ENCODE results near the gene CDC42SE2. TPM values are rescaled to one million over a fixed set of nuclear protein-coding genes. Genes with fewer than 3 reads are reported as not detected.

CDC42SE2 gene
- total RNA-seq, 2 donors from 2014 or later, result 51.0 to 63.5 TPM

DNA sequence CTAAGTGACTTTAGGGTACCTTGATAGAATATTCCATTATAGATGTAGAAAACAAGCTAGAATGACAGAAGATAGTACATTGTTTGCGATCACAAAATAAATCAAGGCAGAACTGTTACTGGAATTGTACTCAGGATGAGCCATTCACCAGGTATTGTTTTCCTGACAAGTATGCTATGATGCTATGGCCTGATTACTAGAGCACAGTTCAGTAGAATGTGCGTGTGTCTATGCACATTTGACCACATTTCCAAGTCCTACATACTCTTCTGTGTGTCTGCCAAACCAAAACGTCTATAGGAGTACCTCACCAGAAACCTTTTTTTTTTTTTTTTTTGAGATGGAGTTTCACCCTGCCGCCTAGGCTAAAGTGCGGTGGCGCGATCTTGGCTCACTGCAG is 43.3 kb upstream of the CDC42SE2 start:
- WGBS, result 91% methylated on average over 7 of the region's 7 CpGs
- Histone ChIP-seq H3K9me3 (no peaks in the 10 kb centered on the region), H3K27ac (no peak overlapping the region), H3K4me3 (no peak overlapping the region), H3K36me3 (no peaks in the 10 kb centered on the region), H3K4me1 (replicated peaks) (no peaks in the 10 kb centered on the region), H3K27me3 (replicated peaks; ENCODE audit: insufficient read depth) (no peaks in the 10 kb centered on the region)
- TF ChIP-seq, protein P1, sequence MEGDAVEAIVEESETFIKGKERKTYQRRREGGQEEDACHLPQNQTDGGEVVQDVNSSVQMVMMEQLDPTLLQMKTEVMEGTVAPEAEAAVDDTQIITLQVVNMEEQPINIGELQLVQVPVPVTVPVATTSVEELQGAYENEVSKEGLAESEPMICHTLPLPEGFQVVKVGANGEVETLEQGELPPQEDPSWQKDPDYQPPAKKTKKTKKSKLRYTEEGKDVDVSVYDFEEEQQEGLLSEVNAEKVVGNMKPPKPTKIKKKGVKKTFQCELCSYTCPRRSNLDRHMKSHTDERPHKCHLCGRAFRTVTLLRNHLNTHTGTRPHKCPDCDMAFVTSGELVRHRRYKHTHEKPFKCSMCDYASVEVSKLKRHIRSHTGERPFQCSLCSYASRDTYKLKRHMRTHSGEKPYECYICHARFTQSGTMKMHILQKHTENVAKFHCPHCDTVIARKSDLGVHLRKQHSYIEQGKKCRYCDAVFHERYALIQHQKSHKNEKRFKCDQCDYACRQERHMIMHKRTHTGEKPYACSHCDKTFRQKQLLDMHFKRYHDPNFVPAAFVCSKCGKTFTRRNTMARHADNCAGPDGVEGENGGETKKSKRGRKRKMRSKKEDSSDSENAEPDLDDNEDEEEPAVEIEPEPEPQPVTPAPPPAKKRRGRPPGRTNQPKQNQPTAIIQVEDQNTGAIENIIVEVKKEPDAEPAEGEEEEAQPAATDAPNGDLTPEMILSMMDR (IDR thresholded peaks at IDR 0.05), result no peak
- TF ChIP-seq POLR2AphosphoS5 (IDR thresholded peaks at IDR 0.05) (no peak), POLR2A (IDR thresholded peaks at IDR 0.05) (no peak)
- DNase-seq (ENCODE audit: low spot score), result no peak
- intact Hi-C loops (cut with DNase I), result no loop called here

DNA sequence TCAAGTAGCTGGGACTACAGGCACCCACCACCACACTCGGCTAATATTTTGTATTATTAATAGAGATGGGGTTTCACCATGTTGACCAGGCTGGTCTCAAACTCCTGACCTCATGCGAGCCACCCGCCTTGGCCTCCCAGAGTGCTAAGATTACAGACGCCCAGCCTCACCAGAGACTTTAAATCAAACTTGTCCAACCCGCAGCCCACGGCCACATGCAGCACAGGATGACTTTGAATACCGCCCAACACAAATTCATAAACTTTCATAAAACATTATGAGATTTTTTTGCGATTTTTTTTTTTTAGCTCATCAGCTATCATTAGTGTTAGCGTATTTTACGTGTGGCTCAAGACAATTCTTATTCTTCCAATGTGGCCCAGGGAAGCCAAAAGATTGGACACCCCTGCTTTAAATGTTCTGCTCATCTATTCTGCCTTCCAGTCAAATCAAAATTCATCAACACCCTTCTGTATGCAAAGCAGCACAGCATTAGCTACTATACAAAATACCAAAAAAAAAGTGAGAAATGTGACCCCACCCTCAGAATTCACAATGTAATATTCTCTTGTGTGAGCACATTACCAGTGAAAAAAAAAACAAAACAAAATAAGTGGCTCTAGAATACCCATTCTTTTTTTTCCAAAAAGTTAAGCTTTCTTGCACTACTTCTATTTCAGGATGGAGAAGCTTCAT is 42.7 kb upstream of the CDC42SE2 start:
- no peaks in the 10 kb centered on the region for H3K9me3 ChIP-seq
- intact Hi-C loops (cut with DNase I), result no loop called here
- H3K27ac ChIP-seq, result no peak overlapping the region
- no peak overlapping the region for H3K4me3 ChIP-seq
- H3K36me3 ChIP-seq, result no peaks in the 10 kb centered on the region
- TF ChIP-seq POLR2A (IDR thresholded peaks at IDR 0.05) (no peak), POLR2AphosphoS5 (IDR thresholded peaks at IDR 0.05) (no peak)
- TF ChIP-seq, protein P1 (IDR thresholded peaks at IDR 0.05), result no peak
- DNase-seq (ENCODE audit: low spot score), result no peak
- WGBS, result 73% methylated on average over 10 of the region's 10 CpGs
- H3K27me3 ChIP-seq (replicated peaks; ENCODE audit: insufficient read depth), result no peaks in the 10 kb centered on the region
- no peaks in the 10 kb centered on the region for H3K4me1 ChIP-seq (replicated peaks)

- H3K36me3 ChIP-seq, result no peaks in the 10 kb centered on the region
- H3K9me3 ChIP-seq, result no peaks in the 10 kb centered on the region
- no peak overlapping the region for H3K27ac ChIP-seq
- H3K4me3 ChIP-seq, result no peak overlapping the region
- no peak for DNase-seq (ENCODE audit: low spot score)
- no peaks in the 10 kb centered on the region for H3K27me3 ChIP-seq (replicated peaks; ENCODE audit: insufficient read depth)
- TF ChIP-seq POLR2AphosphoS5 (IDR thresholded peaks at IDR 0.05) (no peak), POLR2A (IDR thresholded peaks at IDR 0.05) (no peak)
- TF ChIP-seq, protein P1 (IDR thresholded peaks at IDR 0.05), result no peak
- intact Hi-C loops (cut with DNase I), result no loop called here
- no peaks in the 10 kb centered on the region for H3K4me1 ChIP-seq (replicated peaks)
Measured at GRCh38 chr5:131221888-131222287, 42.0 kb upstream of the CDC42SE2 start.

GRCh38 chr5:131222731-131223130 is 41.1 kb upstream of the CDC42SE2 start:
- no peaks in the 10 kb centered on the region for H3K27me3 ChIP-seq (replicated peaks; ENCODE audit: insufficient read depth)
- TF ChIP-seq POLR2A (IDR thresholded peaks at IDR 0.05), result no peak
- TF ChIP-seq POLR2AphosphoS5 (IDR thresholded peaks at IDR 0.05), result no peak
- TF ChIP-seq, protein P1 (IDR thresholded peaks at IDR 0.05), result no peak
- H3K9me3 ChIP-seq, result no peaks in the 10 kb centered on the region
- intact Hi-C loops (cut with DNase I), result no loop called here
- no peak overlapping the region for H3K4me3 ChIP-seq
- no peak overlapping the region for H3K27ac ChIP-seq
- DNase-seq (ENCODE audit: low spot score), result no peak
- no peaks in the 10 kb centered on the region for H3K4me1 ChIP-seq (replicated peaks)
- H3K36me3 ChIP-seq, result no peaks in the 10 kb centered on the region

GRCh38 chr5:131223751-131224386 is 40.0 kb upstream of the CDC42SE2 start:
- Histone ChIP-seq H3K27me3 (replicated peaks; ENCODE audit: insufficient read depth) (no peaks in the 10 kb centered on the region), H3K4me3 (no peak overlapping the region), H3K4me1 (replicated peaks) (no peaks in the 10 kb centered on the region), H3K27ac (no peak overlapping the region), H3K36me3 (no peaks in the 10 kb centered on the region), H3K9me3 (no peaks in the 10 kb centered on the region)
- intact Hi-C loops (cut with DNase I), result no loop called here
- no peak for DNase-seq (ENCODE audit: low spot score)
- 59% methylated on average over 2 of the region's 2 CpGs for WGBS
- TF ChIP-seq POLR2AphosphoS5 (IDR thresholded peaks at IDR 0.05) (no peak), POLR2A (IDR thresholded peaks at IDR 0.05) (no peak)
- TF ChIP-seq, protein P1 (IDR thresholded peaks at IDR 0.05), result no peak
